K562 (cell line): ENCODE results near the gene IDS. TPM values are rescaled to one million over a fixed set of nuclear protein-coding genes. Genes with fewer than 3 reads are reported as not detected.
"Not testable (repeated sequence)": the region's sequence is repeated elsewhere in the genome, so short reads cannot be mapped to it uniquely, and the experiment has no call there.

Experiments used
- ATAC-seq: fragments of 200-7000 bp; cut with Tn5 transposase; 3 replicates; pipeline ENCODE4 v1.9.1; 2020; ENCODE audit warnings: moderate library complexity
- BruUV-seq: library from RNA; stranded (reverse); fragments of 400-500 nt; replicated peaks from 2 replicates; lab custom pipeline; 2021; lab: Mats Ljungman, UMichigan
- CTCF ChIA-PET: fragments of 300-600 bp; formaldehyde crosslinking; extraction: SDS; loops from one replicate; lab custom pipeline; 2021; ENCODE audit warnings: low intra/inter-chr PET ratio; lab: Yijun Ruan, JAX
- POLR2A ChIA-PET: fragments of 300-600, 350-650 bp; sonication (Branson Sonifier 250); formaldehyde crosslinking; extraction: SDS; loops from one replicate; lab custom pipeline; 2021; ENCODE audit warnings: antibody characterized with exemption, inconsistent platforms; lab: Yijun Ruan, JAX
- DNase-seq, 4 experiments: peaks; one replicate each; pipeline versions ENCODE4 v3.0.0 to v3.0.0-alpha.2; 2011 to 2018; ENCODE audit warnings: low spot score in 3 of 4, mixed read lengths in 3 of 4; ENCODE audit errors: extremely low read depth in 1 of 4
- FAIRE-seq: peaks from 2 replicates; lab custom pipeline; 2011; peaks lifted over from hg19 to GRCh38; lab: Jason Lieb, UNC
- H2AFZ ChIP-seq: 2 replicates; pipeline ENCODE4 v1.6.0; 2011; ENCODE audit warnings: low read depth, low read length, control low read depth, inconsistent platforms
- H3K27ac ChIP-seq: fragments of 200-600 bp; 3 replicates; pipeline ENCODE4 v1.8.0; 2011; ENCODE audit warnings: low read depth, mild to moderate bottlenecking, control low read depth, inconsistent platforms, low read length, moderate library complexity, mixed read lengths; ENCODE audit errors: extremely low read depth
- H3K27me3 ChIP-seq, 2 experiments: fragments of 300-600 bp in 1 of 2; 2 replicates in 1 of 2; 3 replicates in 1 of 2; pipeline versions ENCODE4 v1.6.0 to v1.8.0; 2011; ENCODE audit warnings: inconsistent platforms in 2 of 2, low read length in 2 of 2, mild to moderate bottlenecking in 1 of 2, mixed read lengths in 1 of 2, moderate library complexity in 1 of 2; ENCODE audit not compliant: control insufficient read depth in 2 of 2, insufficient read depth in 2 of 2
- H3K36me3 ChIP-seq: fragments of 300-600 bp; 3 replicates; pipeline ENCODE4 v1.8.0; 2011; ENCODE audit warnings: mild to moderate bottlenecking, low read length, inconsistent platforms; ENCODE audit not compliant: control insufficient read depth, insufficient read depth
- H3K4me1 ChIP-seq, 2 experiments: fragments of 200-600 bp in 1 of 2; replicated peaks in 1 of 2; 2 replicates in 1 of 2; 3 replicates in 1 of 2; pipeline versions ENCODE4 v1.5.1 to v1.8.0; 2011; ENCODE audit warnings: inconsistent platforms in 2 of 2, low read length in 2 of 2, mild to moderate bottlenecking in 1 of 2, mixed read lengths in 1 of 2, moderate library complexity in 1 of 2; ENCODE audit not compliant: control insufficient read depth in 2 of 2, insufficient read depth in 2 of 2
- H3K4me2 ChIP-seq: 2 replicates; pipeline ENCODE4 v1.6.1; 2011; ENCODE audit warnings: low read length, control low read depth, inconsistent platforms, mixed read lengths; ENCODE audit not compliant: insufficient read depth
- H3K4me3 ChIP-seq: fragments of 200-600 bp; sonication (generic), shearing (Covaris generic); 2 replicates; pipeline ENCODE4 v1.5.1; 2016; ENCODE audit warnings: control low read depth, inconsistent platforms
- H3K79me2 ChIP-seq: fragments of 200-600 bp; 3 replicates; pipeline ENCODE4 v1.8.0; 2011; ENCODE audit warnings: low read length, inconsistent platforms; ENCODE audit not compliant: control insufficient read depth, insufficient read depth
- H3K9ac ChIP-seq, 2 experiments: 2 replicates each; pipeline versions ENCODE4 v1.6.0 to v1.6.1; 2011; ENCODE audit warnings: low read depth in 2 of 2, low read length in 2 of 2, control low read depth in 1 of 2, inconsistent platforms in 1 of 2, mild to moderate bottlenecking in 1 of 2, mixed read lengths in 1 of 2; ENCODE audit not compliant: insufficient read depth in 1 of 2
- H3K9me1 ChIP-seq: one replicate; pipeline ENCODE4 v1.6.0; 2011; ENCODE audit warnings: inconsistent platforms, mild to moderate bottlenecking, low read length, moderate library complexity; ENCODE audit not compliant: control insufficient read depth, insufficient read depth
- H3K9me3 ChIP-seq: replicated peaks from 2 replicates; pipeline ENCODE4 v1.5.1; 2011; ENCODE audit warnings: low read depth, low read length, inconsistent platforms; ENCODE audit not compliant: control insufficient read depth, insufficient read depth
- H4K20me1 ChIP-seq: replicated peaks from 2 replicates; pipeline ENCODE4 v1.6.1; 2011; ENCODE audit warnings: low read length, inconsistent platforms, mixed read lengths; ENCODE audit not compliant: control insufficient read depth, insufficient read depth
- ARID1B ChIP-seq: fragments of 450-650 bp; IDR thresholded peaks from 2 replicates; pipeline ENCODE4 v1.6.1; 2016; ENCODE audit warnings: antibody characterized with exemption, mild to moderate bottlenecking, inconsistent platforms
- CREM ChIP-seq: IDR thresholded peaks from 2 replicates; pipeline ENCODE4 v1.6.1; 2014; ENCODE audit warnings: antibody characterized with exemption, low read depth
- FOXK2 ChIP-seq, 2 experiments: fragments of 450-650 bp; IDR thresholded peaks in 1 of 2; conservative IDR thresholded peaks in 1 of 2; 2 replicates each; pipeline ENCODE4 v1.6.1; 2016; ENCODE audit warnings: low read depth in 2 of 2, mild to moderate bottlenecking in 1 of 2
- HDGF ChIP-seq: fragments of 450-650 bp; IDR thresholded peaks from 2 replicates; pipeline ENCODE4 v1.6.1; 2016
- IFI16 ChIP-seq: fragments of 250-450 bp; sonication (Bioruptor Pico); IDR thresholded peaks from 2 replicates; pipeline ENCODE4 v2.1.2; 2022; ENCODE audit warnings: mild to moderate bottlenecking, inconsistent platforms
- IRF9 ChIP-seq: fragments of 450-650 bp; IDR thresholded peaks from 2 replicates; pipeline ENCODE4 v1.6.1; 2016; ENCODE audit warnings: missing biosample characterization, missing genetic modification characterization
- JUN ChIP-seq, 2 experiments: sonication (generic) in 1 of 2; formaldehyde crosslinking in 1 of 2; IDR thresholded peaks; 2 replicates each; pipeline versions ENCODE4 v1.6.1 to v1.8.0; 2012 to 2022; ENCODE audit warnings: borderline replicate concordance in 2 of 2, mild to moderate bottlenecking in 2 of 2, improper control_type of control experiment in 1 of 2, low read depth in 1 of 2, low read length in 1 of 2, missing genetic modification reagents in 1 of 2
- MTA1 ChIP-seq: fragments of 450-650 bp; IDR thresholded peaks from 2 replicates; pipeline ENCODE4 v1.6.1; 2017; ENCODE audit warnings: borderline replicate concordance
- MTA3 ChIP-seq: fragments of 450-650 bp; formaldehyde crosslinking; IDR thresholded peaks from 2 replicates; pipeline ENCODE4 v1.6.1; 2017; ENCODE audit warnings: mild to moderate bottlenecking, borderline replicate concordance
- RBBP5 ChIP-seq: fragments of 200-600 bp; sonication (generic); IDR thresholded peaks from 2 replicates; pipeline ENCODE4 v1.6.1; 2012; ENCODE audit warnings: borderline replicate concordance, mild to moderate bottlenecking, low read length, control low read depth, inconsistent platforms; ENCODE audit not compliant: insufficient read depth, poor library complexity, severe bottlenecking
- RCOR1 ChIP-seq, 2 experiments: IDR thresholded peaks; 2 replicates each; pipeline ENCODE4 v1.6.1; 2012; ENCODE audit warnings: low read depth in 2 of 2, low read length in 2 of 2, borderline replicate concordance in 1 of 2, improper control_type of control experiment in 1 of 2
- ZFP30 ChIP-seq: fragments of 250-450 bp; sonication (Bioruptor Pico); IDR thresholded peaks from 2 replicates; pipeline ENCODE4 v1.8.0; 2022; ENCODE audit warnings: moderate library complexity, mild to moderate bottlenecking, inconsistent platforms, borderline replicate concordance
- ZNF444 ChIP-seq: fragments of 250-450 bp; sonication (Bioruptor Pico); IDR thresholded peaks from 2 replicates; pipeline ENCODE4 v1.4.0; 2020; ENCODE audit warnings: mild to moderate bottlenecking, moderate library complexity
- WGBS: fragments of 100-300 bp; shearing (Covaris generic); methylation state at CpG from one replicate; pipeline ENCODE4 v1.1.6; 2016; ENCODE audit warnings: low coverage, mixed read lengths; ENCODE audit not compliant: insufficient coverage; ENCODE audit errors: missing lambda C conversion rate; 5-methylcytosine and 5-hydroxymethylcytosine counted together
- in situ Hi-C: fragments of 300-500 bp; cut with MboI; formaldehyde crosslinking; loops from 4 replicates; pipeline ENCODE4 v1.15.0; 2018; ENCODE audit warnings: inconsistent platforms, mixed read lengths
- intact Hi-C: fragments of 100-400 bp; cut with micrococcal nuclease; formaldehyde crosslinking; loops from 2 replicates; pipeline ENCODE4 v1.14.2; 2022
- polyA plus RNA-seq, 8 experiments: library from polyadenylated mRNA; depleted of rRNA in 4 of 8; stranded (reverse) in 5 of 8; unstranded in 3 of 8; fragments of >200 nt; fragmentation: Nextera tagmentation in 2 of 8; fragmentation: Illumina TruSeq in 1 of 8; extraction: Ambion mirVana in 2 of 8; extraction: Trizol in 1 of 8; gene quantifications; 2 replicates each; pipeline versions ENCODE4 v1.2.1 to v1.2.3, GENCODE V29; 2011 to 2014; ENCODE audit warnings: inconsistent platforms in 1 of 8, missing spikeins in 1 of 8
- total RNA-seq, 7 experiments: library from RNA; depleted of rRNA in 6 of 7; stranded (reverse); fragments of >200 nt in 6 of 7; fragmentation: Illumina TruSeq in 2 of 7; extraction: Trizol in 2 of 7; gene quantifications; 2 replicates each; pipeline versions ENCODE4 v1.2.1 to v1.2.3, GENCODE V29; 2011 to 2021; ENCODE audit warnings: low replicate concordance in 1 of 7

Gene IDS
- total and polyA plus RNA-seq, 9 of the 15 experiments (the other 6 are each of a cell fraction or from before 2014, with no cell fraction given): 2.0 to 18.6 (median 8.6) TPM

DNA sequence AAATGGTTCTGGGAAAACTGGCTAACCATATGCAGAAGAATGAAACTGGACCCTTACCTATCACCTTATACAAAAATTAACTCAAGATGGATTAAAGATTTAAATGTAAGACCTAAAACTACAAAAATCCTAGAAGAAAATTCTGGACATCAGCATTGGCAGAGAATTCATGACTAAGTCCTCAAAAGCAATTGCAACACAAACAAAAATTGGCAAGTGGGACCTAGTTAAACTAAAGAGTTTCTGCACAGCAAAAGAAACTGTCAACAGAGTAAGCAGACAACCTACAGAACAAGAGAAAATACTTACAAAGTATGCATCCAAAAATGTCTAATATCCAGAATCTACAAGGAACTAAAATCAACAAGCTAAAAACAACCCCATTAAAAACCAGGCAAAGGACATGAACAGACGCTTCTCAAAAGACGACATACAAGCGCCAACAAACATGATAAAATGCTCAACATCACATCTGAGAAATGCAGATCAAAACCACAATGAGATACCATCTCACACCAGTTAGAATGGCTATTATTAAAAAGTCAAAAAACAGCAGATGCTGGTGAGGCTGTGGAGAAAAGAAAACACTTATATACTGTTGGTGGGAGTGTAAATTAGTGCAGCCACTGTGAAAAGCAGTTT is 15.7 kb upstream of the IDS start:
- H3K4me2 ChIP-seq, H3K4me3 ChIP-seq, H3K36me3 ChIP-seq, H3K27me3 ChIP-seq, H4K20me1 ChIP-seq, H3K27ac ChIP-seq, H3K9ac ChIP-seq, H3K9me3 ChIP-seq, intact Hi-C loops, CTCF ChIA-PET, H3K79me2 ChIP-seq, POLR2A ChIA-PET, H3K9me1 ChIP-seq, BruUV-seq, ATAC-seq, DNase-seq, FAIRE-seq: not testable (repeated sequence)
- Histone ChIP-seq H3K4me1 (peaks cover 7 to 11% of the 10 kb centered on the region in 2 experiments), H2AFZ (peak overlapping the region; percentile 36; the same call in 1 of the 2 replicates)
- 8% methylated on average over 3 of the region's 3 CpGs for WGBS
- in situ Hi-C loops: loop anchor here (25.0 kb wide), 1 partner anchor 117 kb away; the partner anchor contains the start of gene TMEM185A
- TF ChIP-seq CREM (peak; percentile 59), MTA1 (0 out of 2 replicates have a peak, but pooled peaks have one; percentile 61), ARID1B (0 out of 2 replicates have a peak, but pooled peaks have one; percentile 14), FOXK2 (conservative IDR thresholded peaks at IDR 0.05 in 1 of 2, IDR thresholded peaks at IDR 0.05 in 1 of 2; ENCODE audit: low read depth in 2 of 2) (0 out of 4 replicates have a peak, but pooled peaks of 1 of the 2 experiments have one; percentile 20)

- BruUV-seq: no TSS peak
- Histone ChIP-seq H3K27ac (no peak overlapping the region), H4K20me1 (no peaks in the 10 kb centered on the region), H3K79me2 (no peaks in the 10 kb centered on the region), H3K9me1 (no peaks in the 10 kb centered on the region), H3K9me3 (no peaks in the 10 kb centered on the region), H2AFZ (no peak overlapping the region), H3K27me3 (no peaks in the 10 kb centered on the region), H3K9ac (no peak overlapping the region), H3K36me3 (no peaks in the 10 kb centered on the region), H3K4me1 (peaks cover 3 to 21% of the 10 kb centered on the region in 2 experiments; a peak in 4 of 5 replicates), H3K4me2 (no peak overlapping the region), H3K4me3 (no peak overlapping the region)
- no peak for DNase-seq
- intact Hi-C loops (loop anchor here (10.0 kb wide), 1 partner anchor 127 kb away; no protein-coding TSS in a partner anchor), in situ Hi-C loops (loop anchor here (10.0 to 25.0 kb wide), 2 partner anchors 57 to 119 kb away; partner anchors contain the start of gene TMEM185A)
- no peak for FAIRE-seq
- ChIA-PET POLR2A (interaction anchor here (0.7 to 0.9 kb wide), 2 partner anchors 10 to 1576 kb away, joined by 3 read pairs; no protein-coding TSS in a partner anchor), CTCF (no interaction called here)
- no peak for ATAC-seq
- 31% methylated on average over 6 of the region's 7 CpGs for WGBS
- TF ChIP-seq IRF9 (tag) (no peak), MTA3 (no peak), HDGF (no peak), IFI16 (CRISPR knock-in tag) (no peak), RCOR1 (IDR thresholded peaks at IDR 0.05; ENCODE audit: borderline replicate concordance in 1 of 2, low read depth in 2 of 2, low read length in 2 of 2) (no peak), RBBP5 (no peak), JUN (IDR thresholded peaks at IDR 0.05; ENCODE audit: borderline replicate concordance, low read depth, low read length) (no peak), JUN (CRISPR knock-in tag; IDR thresholded peaks at IDR 0.05; ENCODE audit: borderline replicate concordance) (no peak), ZNF444 (CRISPR knock-in tag) (no peak), ZFP30 (CRISPR knock-in tag) (no peak)
Observed at GRCh38 chrX:149518236-149518635, 13.1 kb upstream of the IDS start.
